WTC11 (cell line): ENCODE results near the gene SHOC2. TPM values are rescaled to one million over a fixed set of nuclear protein-coding genes. Genes with fewer than 3 reads are reported as not detected.

Source experiments
- ATAC-seq: fragments of 200-7000 bp; cut with Tn5 transposase; 2 replicates; pipeline ENCODE4 v1.10.0; 2021; ENCODE audit warnings: mild to moderate bottlenecking, moderate library complexity
- CTCF ChIA-PET: fragments of 300-600 bp; sonication (Branson Sonifier 250); formaldehyde crosslinking; loops from one replicate; lab custom pipeline; 2021; ENCODE audit warnings: antibody characterized with exemption; lab: Charles Lee
- POLR2A ChIA-PET: fragments of 350-600 bp; sonication (Branson Sonifier 250); formaldehyde crosslinking; loops from one replicate; lab custom pipeline; 2021; ENCODE audit warnings: antibody characterized with exemption; lab: Charles Lee
- DNase-seq: peaks from one replicate; pipeline ENCODE4 v3.0.0; 2021; ENCODE audit warnings: low spot score
- H3K27ac Mint-ChIP-seq: 2 replicates; pipeline ENCODE4 v1.8.0; 2021; ENCODE audit warnings: mixed read lengths
- H3K27me3 Mint-ChIP-seq: 2 replicates; pipeline ENCODE4 v1.8.0; 2021; ENCODE audit warnings: low read depth, mild to moderate bottlenecking, moderate library complexity, mixed read lengths
- H3K36me3 Mint-ChIP-seq: 2 replicates; pipeline ENCODE4 v1.8.0; 2021; ENCODE audit warnings: mixed read lengths
- H3K4me1 Mint-ChIP-seq: 2 replicates; pipeline ENCODE4 v1.8.0; 2022; ENCODE audit warnings: mixed read lengths
- H3K4me3 Mint-ChIP-seq: 2 replicates; pipeline ENCODE4 v1.8.0; 2021; ENCODE audit warnings: mild to moderate bottlenecking, moderate library complexity, mixed read lengths
- H3K9me3 Mint-ChIP-seq: 2 replicates; pipeline ENCODE4 v1.8.0; 2021; ENCODE audit warnings: mixed read lengths
- ATF1 ChIP-seq: sonication (generic); formaldehyde crosslinking; IDR thresholded peaks from 2 replicates; pipeline ENCODE4 v1.8.1; 2023; ENCODE audit warnings: mild to moderate bottlenecking, moderate library complexity, missing genetic modification reagents
- CREM ChIP-seq: sonication (generic); formaldehyde crosslinking; IDR thresholded peaks from 2 replicates; pipeline ENCODE4 v1.8.1; 2022; ENCODE audit warnings: mild to moderate bottlenecking, missing genetic modification reagents, moderate library complexity
- ESRRA ChIP-seq: sonication (generic); formaldehyde crosslinking; IDR thresholded peaks from 2 replicates; pipeline ENCODE4 v1.8.1; 2022; ENCODE audit warnings: mild to moderate bottlenecking, missing genetic modification reagents, borderline replicate concordance
- FOXK1 ChIP-seq: sonication (generic); formaldehyde crosslinking; IDR thresholded peaks from 2 replicates; pipeline ENCODE4 v1.8.0; 2022; ENCODE audit warnings: mild to moderate bottlenecking, moderate library complexity, missing genetic modification reagents
- GABPB1 ChIP-seq: sonication (generic); formaldehyde crosslinking; IDR thresholded peaks from 2 replicates; pipeline ENCODE4 v1.8.1; 2023; ENCODE audit warnings: mild to moderate bottlenecking, missing genetic modification reagents
- GTF2I ChIP-seq: fragments of 250-450 bp; sonication (Bioruptor Pico); conservative IDR thresholded peaks from 2 replicates; pipeline ENCODE4 v1.4.0; 2021; ENCODE audit warnings: mild to moderate bottlenecking
- HMGA2 ChIP-seq: fragments of 250-450 bp; sonication (Bioruptor Pico); IDR thresholded peaks from 2 replicates; pipeline ENCODE4 v1.4.0; 2021; ENCODE audit warnings: mild to moderate bottlenecking, moderate library complexity
- JUN ChIP-seq: sonication (generic); formaldehyde crosslinking; IDR thresholded peaks from 2 replicates; pipeline ENCODE4 v1.8.0; 2023; ENCODE audit warnings: mild to moderate bottlenecking, missing genetic modification reagents
- KAT7 ChIP-seq: sonication (generic); formaldehyde crosslinking; IDR thresholded peaks from 2 replicates; pipeline ENCODE4 v1.8.1; 2023; ENCODE audit warnings: missing genetic modification reagents, mild to moderate bottlenecking, borderline replicate concordance
- NFE2L1 ChIP-seq: sonication (generic); formaldehyde crosslinking; IDR thresholded peaks from 2 replicates; pipeline ENCODE4 v1.8.1; 2023; ENCODE audit warnings: missing genetic modification reagents
- NFYB ChIP-seq: sonication (generic); formaldehyde crosslinking; conservative IDR thresholded peaks from 2 replicates; pipeline ENCODE4 v1.8.0; 2022; ENCODE audit warnings: low read depth, missing genetic modification reagents
- NR3C1 ChIP-seq: sonication (generic); formaldehyde crosslinking; conservative IDR thresholded peaks from 2 replicates; pipeline ENCODE4 v1.8.1; 2023; ENCODE audit warnings: low read depth, mild to moderate bottlenecking, missing genetic modification reagents
- OVOL2 ChIP-seq: fragments of 250-450 bp; sonication (Bioruptor Pico); IDR thresholded peaks from 2 replicates; pipeline ENCODE4 v1.9.0; 2021; ENCODE audit warnings: mild to moderate bottlenecking, borderline replicate concordance
- RELA ChIP-seq: sonication (generic); formaldehyde crosslinking; IDR thresholded peaks from 2 replicates; pipeline ENCODE4 v1.8.1; 2022; ENCODE audit warnings: missing genetic modification reagents, mild to moderate bottlenecking, borderline replicate concordance
- SMAD4 ChIP-seq: sonication (generic); formaldehyde crosslinking; IDR thresholded peaks from 2 replicates; pipeline ENCODE4 v1.8.0; 2022; ENCODE audit warnings: mild to moderate bottlenecking, missing genetic modification reagents
- TCF7 ChIP-seq: sonication (generic); formaldehyde crosslinking; IDR thresholded peaks from 2 replicates; pipeline ENCODE4 v1.8.0; 2022; ENCODE audit warnings: mild to moderate bottlenecking, low read depth, missing genetic modification reagents, moderate library complexity
- ZNF671 ChIP-seq: fragments of 250-450 bp; sonication (Bioruptor Pico); IDR thresholded peaks from 2 replicates; pipeline ENCODE4 v1.8.0; 2021; ENCODE audit warnings: mild to moderate bottlenecking
- total RNA-seq: library from RNA; stranded (reverse); gene quantifications from 3 replicates; pipeline ENCODE4 v1.2.3, GENCODE V29; 2021
- TF ChIP-seq, protein P1 (sequence below): sonication (generic); formaldehyde crosslinking; IDR thresholded peaks from 2 replicates; pipeline ENCODE4 v1.8.1; 2022; ENCODE audit warnings: low read depth, mild to moderate bottlenecking, moderate library complexity, missing genetic modification reagents, borderline replicate concordance
- TF ChIP-seq, protein P2 (sequence below): fragments of 250-450 bp; sonication (Bioruptor Pico); IDR thresholded peaks from 2 replicates; pipeline ENCODE4 v1.9.0; 2021; ENCODE audit warnings: moderate library complexity, mild to moderate bottlenecking, inconsistent platforms, borderline replicate concordance
- TF ChIP-seq, protein P3 (sequence below): sonication (generic); formaldehyde crosslinking; IDR thresholded peaks from 2 replicates; pipeline ENCODE4 v1.8.0; 2023; ENCODE audit warnings: mild to moderate bottlenecking, missing genetic modification reagents
- TF ChIP-seq, protein P4 (sequence below): sonication (generic); formaldehyde crosslinking; IDR thresholded peaks from 2 replicates; pipeline ENCODE4 v1.8.1; 2023; ENCODE audit warnings: mild to moderate bottlenecking, missing genetic modification reagents
- TF ChIP-seq, protein P5 (sequence below): sonication (generic); formaldehyde crosslinking; conservative IDR thresholded peaks from 2 replicates; pipeline ENCODE4 v1.8.1; 2022; ENCODE audit warnings: mild to moderate bottlenecking, missing genetic modification reagents

SHOC2 gene
- total RNA-seq, 1 experiment from 2014 or later = 21.6 TPM

DNA sequence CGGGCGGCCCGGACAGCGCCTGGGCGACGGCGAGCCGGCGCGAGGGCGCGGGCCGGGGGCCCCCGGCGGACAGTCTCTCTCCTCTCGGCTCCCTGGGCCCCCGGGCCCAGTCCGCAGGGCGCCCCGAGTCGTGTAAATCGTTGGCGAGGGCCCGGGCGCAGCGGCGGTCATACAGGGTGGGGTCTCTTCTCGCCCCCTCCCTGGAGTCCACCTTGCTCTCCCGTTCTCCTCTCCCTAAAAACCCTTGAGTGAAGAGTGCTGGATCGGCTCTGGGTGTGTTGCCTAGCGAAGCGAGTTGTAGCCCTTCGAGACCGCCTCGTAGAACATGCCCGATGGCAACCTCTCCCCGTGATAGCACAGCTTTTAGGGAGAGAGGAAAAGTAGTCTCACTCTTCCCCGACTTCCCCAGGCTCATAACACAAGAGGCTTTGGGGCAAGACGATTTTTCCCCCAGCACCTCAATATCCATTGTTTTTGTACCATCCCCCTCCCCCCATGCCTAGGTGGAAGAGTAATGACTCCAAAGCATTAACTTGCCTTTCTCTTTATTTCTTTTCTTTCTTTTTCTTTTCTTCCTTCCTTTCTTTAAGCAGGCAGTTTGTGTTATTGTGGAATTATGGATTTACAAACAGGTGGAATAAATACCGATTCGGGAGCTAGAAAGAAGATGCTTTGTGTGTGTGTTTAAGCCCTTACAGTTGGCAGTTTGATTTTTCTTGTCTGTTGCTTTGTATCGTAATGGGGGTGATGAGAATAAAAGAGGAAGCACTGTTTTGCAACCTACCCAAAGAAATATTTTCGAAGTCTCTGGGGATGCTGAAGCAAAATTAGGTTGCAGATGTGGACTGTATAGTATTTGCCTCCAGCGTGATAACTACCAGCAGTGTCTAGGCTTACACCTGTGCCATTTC is 822 bp downstream of the SHOC2 start (continued):
- TF ChIP-seq SMAD4 (no peak), ESRRA (CRISPR knock-in tag) (no peak), FOXK1 (CRISPR knock-in tag) (no peak), RELA (CRISPR knock-in tag) (no peak), GABPB1 (no peak), ATF1 (CRISPR knock-in tag) (no peak)
- TF ChIP-seq, protein P1, sequence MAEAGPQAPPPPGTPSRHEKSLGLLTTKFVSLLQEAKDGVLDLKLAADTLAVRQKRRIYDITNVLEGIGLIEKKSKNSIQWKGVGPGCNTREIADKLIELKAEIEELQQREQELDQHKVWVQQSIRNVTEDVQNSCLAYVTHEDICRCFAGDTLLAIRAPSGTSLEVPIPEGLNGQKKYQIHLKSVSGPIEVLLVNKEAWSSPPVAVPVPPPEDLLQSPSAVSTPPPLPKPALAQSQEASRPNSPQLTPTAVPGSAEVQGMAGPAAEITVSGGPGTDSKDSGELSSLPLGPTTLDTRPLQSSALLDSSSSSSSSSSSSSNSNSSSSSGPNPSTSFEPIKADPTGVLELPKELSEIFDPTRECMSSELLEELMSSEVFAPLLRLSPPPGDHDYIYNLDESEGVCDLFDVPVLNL (CRISPR knock-in tag) = no peak

DNA sequence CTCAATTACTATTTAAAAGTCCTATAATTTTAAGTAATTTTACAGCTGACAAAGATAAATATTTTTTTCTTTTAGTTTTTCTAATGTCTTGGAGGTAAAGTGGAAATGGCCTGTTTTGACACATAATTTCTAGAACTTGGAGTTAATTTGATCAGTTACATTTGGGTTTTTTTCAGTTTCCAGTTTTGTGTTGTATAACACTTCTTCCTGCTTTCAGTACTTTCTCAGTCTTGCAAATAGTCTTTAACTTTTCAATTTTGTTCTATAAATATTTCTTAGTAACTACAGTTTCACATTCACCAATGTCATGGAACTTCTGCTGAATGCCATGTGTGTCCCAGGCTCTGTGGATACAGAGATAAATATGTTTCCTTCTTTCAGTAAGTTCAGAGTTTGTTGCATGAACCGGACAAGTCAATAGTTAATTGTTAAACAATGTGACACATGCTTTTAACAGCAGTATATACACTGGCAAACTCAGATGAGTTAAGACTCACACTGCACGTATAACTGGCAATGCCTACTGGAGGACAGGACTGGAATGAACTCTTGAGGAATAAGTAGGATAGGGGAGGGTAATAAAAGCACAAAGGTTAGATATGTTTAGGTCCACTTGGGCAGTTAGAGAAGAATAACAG is 4.6 kb downstream of the SHOC2 start:
- POLR2A ChIA-PET = no interaction called here
- TF ChIP-seq GABPB1 = peak; percentile 70; the same call in 1 of the 2 replicates
- no peak for TF ChIP-seq NFE2L1 (CRISPR knock-in tag)
- Mint-ChIP-seq H3K27me3 (no peaks in the 10 kb centered on the region), H3K27ac (no peak overlapping the region), H3K36me3 (no peaks in the 10 kb centered on the region), H3K9me3 (no peaks in the 10 kb centered on the region), H3K4me3 (no peak overlapping the region), H3K4me1 (0 out of 2 replicates have a peak, but pooled peaks cover 11% of the 10 kb centered on the region)
- no peak for DNase-seq
- no peak for ATAC-seq
- CTCF ChIA-PET = interaction anchor here (0.6 kb wide), 1 partner anchor 840 kb away, joined by 3 read pairs; no protein-coding TSS in a partner anchor

DNA sequence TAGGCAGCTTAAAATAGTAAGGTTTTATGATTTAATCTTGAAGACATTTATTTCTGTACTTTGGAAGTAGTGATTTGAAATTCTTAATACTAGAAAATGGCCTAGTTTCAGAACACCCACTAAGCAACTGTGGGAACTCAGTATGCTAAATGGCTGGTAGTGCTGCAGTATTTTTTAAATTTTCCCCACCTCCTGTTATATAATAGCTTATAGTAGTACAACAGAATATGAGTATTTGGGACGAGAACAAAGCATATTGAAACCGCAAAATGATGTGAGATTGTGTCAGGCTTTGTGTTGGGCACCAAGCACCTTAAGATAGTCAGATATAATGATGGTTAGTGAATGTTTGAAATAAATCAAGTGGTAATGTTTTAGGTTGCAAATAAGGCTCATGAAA is 8.1 kb downstream of the SHOC2 start:
- H3K27ac Mint-ChIP-seq = no peak overlapping the region
- ATAC-seq = no peak
- no peak overlapping the region for H3K4me3 Mint-ChIP-seq
- CTCF ChIA-PET = interaction anchor here (2.1 kb wide), 1 partner anchor 9 kb away, joined by 10 read pairs; the partner anchor contains the start of genes BBIP1 and SHOC2
- no peaks in the 10 kb centered on the region for H3K36me3 Mint-ChIP-seq
- H3K9me3 Mint-ChIP-seq = no peaks in the 10 kb centered on the region
- no peak for DNase-seq
- H3K27me3 Mint-ChIP-seq = no peaks in the 10 kb centered on the region
- POLR2A ChIA-PET = interaction anchor here (2.7 kb wide), 1 partner anchor 9 kb away, joined by 13 read pairs; the partner anchor contains the start of genes BBIP1 and SHOC2
- peaks cover 2% of the 10 kb centered on the region; the same call in 1 of the 2 replicates for H3K4me1 Mint-ChIP-seq
- TF ChIP-seq HMGA2 (CRISPR knock-in tag) (no peak), OVOL2 (CRISPR knock-in tag) (no peak), GTF2I (CRISPR knock-in tag) (no peak), KAT7 (no peak), NFYB (CRISPR knock-in tag) (no peak), NR3C1 (no peak), ZNF671 (CRISPR knock-in tag) (no peak), CREM (no peak), TCF7 (CRISPR knock-in tag) (no peak), JUN (CRISPR knock-in tag) (no peak)
- TF ChIP-seq, protein P2, sequence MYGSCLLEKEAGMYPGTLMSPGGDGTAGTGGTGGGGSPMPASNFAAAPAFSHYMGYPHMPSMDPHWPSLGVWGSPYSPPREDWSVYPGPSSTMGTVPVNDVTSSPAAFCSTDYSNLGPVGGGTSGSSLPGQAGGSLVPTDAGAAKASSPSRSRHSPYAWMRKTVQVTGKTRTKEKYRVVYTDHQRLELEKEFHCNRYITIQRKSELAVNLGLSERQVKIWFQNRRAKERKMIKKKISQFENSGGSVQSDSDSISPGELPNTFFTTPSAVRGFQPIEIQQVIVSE = no peak
- TF ChIP-seq, protein P3, sequence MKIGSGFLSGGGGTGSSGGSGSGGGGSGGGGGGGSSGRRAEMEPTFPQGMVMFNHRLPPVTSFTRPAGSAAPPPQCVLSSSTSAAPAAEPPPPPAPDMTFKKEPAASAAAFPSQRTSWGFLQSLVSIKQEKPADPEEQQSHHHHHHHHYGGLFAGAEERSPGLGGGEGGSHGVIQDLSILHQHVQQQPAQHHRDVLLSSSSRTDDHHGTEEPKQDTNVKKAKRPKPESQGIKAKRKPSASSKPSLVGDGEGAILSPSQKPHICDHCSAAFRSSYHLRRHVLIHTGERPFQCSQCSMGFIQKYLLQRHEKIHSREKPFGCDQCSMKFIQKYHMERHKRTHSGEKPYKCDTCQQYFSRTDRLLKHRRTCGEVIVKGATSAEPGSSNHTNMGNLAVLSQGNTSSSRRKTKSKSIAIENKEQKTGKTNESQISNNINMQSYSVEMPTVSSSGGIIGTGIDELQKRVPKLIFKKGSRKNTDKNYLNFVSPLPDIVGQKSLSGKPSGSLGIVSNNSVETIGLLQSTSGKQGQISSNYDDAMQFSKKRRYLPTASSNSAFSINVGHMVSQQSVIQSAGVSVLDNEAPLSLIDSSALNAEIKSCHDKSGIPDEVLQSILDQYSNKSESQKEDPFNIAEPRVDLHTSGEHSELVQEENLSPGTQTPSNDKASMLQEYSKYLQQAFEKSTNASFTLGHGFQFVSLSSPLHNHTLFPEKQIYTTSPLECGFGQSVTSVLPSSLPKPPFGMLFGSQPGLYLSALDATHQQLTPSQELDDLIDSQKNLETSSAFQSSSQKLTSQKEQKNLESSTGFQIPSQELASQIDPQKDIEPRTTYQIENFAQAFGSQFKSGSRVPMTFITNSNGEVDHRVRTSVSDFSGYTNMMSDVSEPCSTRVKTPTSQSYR (CRISPR knock-in tag) = no peak
- TF ChIP-seq, protein P4, sequence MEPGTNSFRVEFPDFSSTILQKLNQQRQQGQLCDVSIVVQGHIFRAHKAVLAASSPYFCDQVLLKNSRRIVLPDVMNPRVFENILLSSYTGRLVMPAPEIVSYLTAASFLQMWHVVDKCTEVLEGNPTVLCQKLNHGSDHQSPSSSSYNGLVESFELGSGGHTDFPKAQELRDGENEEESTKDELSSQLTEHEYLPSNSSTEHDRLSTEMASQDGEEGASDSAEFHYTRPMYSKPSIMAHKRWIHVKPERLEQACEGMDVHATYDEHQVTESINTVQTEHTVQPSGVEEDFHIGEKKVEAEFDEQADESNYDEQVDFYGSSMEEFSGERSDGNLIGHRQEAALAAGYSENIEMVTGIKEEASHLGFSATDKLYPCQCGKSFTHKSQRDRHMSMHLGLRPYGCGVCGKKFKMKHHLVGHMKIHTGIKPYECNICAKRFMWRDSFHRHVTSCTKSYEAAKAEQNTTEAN (CRISPR knock-in tag) = no peak
- TF ChIP-seq, protein P5, sequence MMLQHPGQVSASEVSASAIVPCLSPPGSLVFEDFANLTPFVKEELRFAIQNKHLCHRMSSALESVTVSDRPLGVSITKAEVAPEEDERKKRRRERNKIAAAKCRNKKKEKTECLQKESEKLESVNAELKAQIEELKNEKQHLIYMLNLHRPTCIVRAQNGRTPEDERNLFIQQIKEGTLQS (CRISPR knock-in tag) = no peak
